A673 (cell line): ENCODE results near the gene CRYBB1. TPM values are rescaled to one million over a fixed set of nuclear protein-coding genes. Genes with fewer than 3 reads are reported as not detected.
A peak's percentile ranks its signal among the peaks of the same experiment; 100 is the strongest.

Experiments
- BruUV-seq: library from RNA; stranded (reverse); fragments of 400-500 nt; replicated peaks from 2 replicates; lab custom pipeline; 2021; lab: Mats Ljungman, UMichigan
- CTCF ChIA-PET: fragments of 300-600 bp; sonication (Branson Sonifier 250); formaldehyde crosslinking; loops from one replicate; lab custom pipeline; 2022; ENCODE audit warnings: antibody characterized with exemption; lab: Charles Lee
- POLR2A ChIA-PET: fragments of 300-600 bp; sonication (Branson Sonifier 250); formaldehyde crosslinking; loops from one replicate; lab custom pipeline; 2022; ENCODE audit warnings: antibody characterized with exemption; ENCODE audit not compliant: low non-redundant PET; lab: Charles Lee
- DNase-seq: peaks from one replicate; pipeline ENCODE4 v3.0.0-alpha.2; 2015; ENCODE audit warnings: low spot score
- H3K27ac ChIP-seq: fragments of 200-600 bp; sonication (generic); 2 replicates; pipeline ENCODE4 v1.5.1; 2016; ENCODE audit warnings: mixed run types, low read depth, mild to moderate bottlenecking, mixed read lengths, antibody characterized with exemption, low read length; ENCODE audit not compliant: poor library complexity, severe bottlenecking
- H3K27me3 ChIP-seq: fragments of 200-600 bp; sonication (generic); replicated peaks from 2 replicates; pipeline ENCODE4 v1.6.1; 2017; ENCODE audit warnings: mixed run types, low read depth, mild to moderate bottlenecking, mixed read lengths, antibody characterized with exemption, low read length; ENCODE audit not compliant: insufficient read depth, poor library complexity
- H3K36me3 ChIP-seq: fragments of 200-600 bp; sonication (generic); 2 replicates; pipeline ENCODE4 v1.6.1; 2016; ENCODE audit warnings: mixed run types, mild to moderate bottlenecking, mixed read lengths, antibody characterized with exemption, low read length; ENCODE audit not compliant: insufficient read depth, poor library complexity, severe bottlenecking
- H3K4me1 ChIP-seq: fragments of 200-600 bp; sonication (generic); 2 replicates; pipeline ENCODE4 v1.6.1; 2017; ENCODE audit warnings: mixed run types, mild to moderate bottlenecking, mixed read lengths, antibody characterized with exemption, low read length; ENCODE audit not compliant: insufficient read depth, poor library complexity, severe bottlenecking
- H3K4me3 ChIP-seq: fragments of 200-600 bp; sonication (generic); 2 replicates; pipeline ENCODE4 v1.5.1; 2016; ENCODE audit warnings: low read depth, mixed run types, mild to moderate bottlenecking, mixed read lengths, low read length; ENCODE audit not compliant: poor library complexity, severe bottlenecking
- H3K9me3 ChIP-seq: fragments of 200-600 bp; sonication (generic); 2 replicates; pipeline ENCODE4 v1.6.1; 2016; ENCODE audit warnings: mixed run types, low read depth, mild to moderate bottlenecking, mixed read lengths, antibody characterized with exemption, low read length; ENCODE audit not compliant: poor library complexity, severe bottlenecking
- CTCF ChIP-seq: fragments of 300-800, 200-600 bp; sonication (generic); conservative IDR thresholded peaks from 2 replicates; pipeline ENCODE4 v1.5.1; 2017; ENCODE audit warnings: low read depth, mild to moderate bottlenecking, antibody characterized with exemption, low read length, moderate library complexity, mixed read lengths
- EZH2 ChIP-seq: fragments of 200-600 bp; sonication (generic); IDR thresholded peaks from 2 replicates; pipeline ENCODE4 v1.6.1; 2017; ENCODE audit warnings: borderline replicate concordance, low read depth, mild to moderate bottlenecking, mixed read lengths, antibody characterized with exemption, low read length; ENCODE audit not compliant: poor library complexity, severe bottlenecking
- intact Hi-C: fragments of 100-400 bp; cut with micrococcal nuclease; formaldehyde crosslinking; loops from one replicate; pipeline ENCODE4 v1.10.0; 2022; ENCODE audit not compliant: unreplicated experiment
- total RNA-seq: library from RNA; stranded (reverse); gene quantifications from 2 replicates; pipeline ENCODE4 v1.2.3, GENCODE V29; 2021

The CRYBB1 gene
- total RNA-seq, 1 experiment from 2014 or later, result not detected

DNA sequence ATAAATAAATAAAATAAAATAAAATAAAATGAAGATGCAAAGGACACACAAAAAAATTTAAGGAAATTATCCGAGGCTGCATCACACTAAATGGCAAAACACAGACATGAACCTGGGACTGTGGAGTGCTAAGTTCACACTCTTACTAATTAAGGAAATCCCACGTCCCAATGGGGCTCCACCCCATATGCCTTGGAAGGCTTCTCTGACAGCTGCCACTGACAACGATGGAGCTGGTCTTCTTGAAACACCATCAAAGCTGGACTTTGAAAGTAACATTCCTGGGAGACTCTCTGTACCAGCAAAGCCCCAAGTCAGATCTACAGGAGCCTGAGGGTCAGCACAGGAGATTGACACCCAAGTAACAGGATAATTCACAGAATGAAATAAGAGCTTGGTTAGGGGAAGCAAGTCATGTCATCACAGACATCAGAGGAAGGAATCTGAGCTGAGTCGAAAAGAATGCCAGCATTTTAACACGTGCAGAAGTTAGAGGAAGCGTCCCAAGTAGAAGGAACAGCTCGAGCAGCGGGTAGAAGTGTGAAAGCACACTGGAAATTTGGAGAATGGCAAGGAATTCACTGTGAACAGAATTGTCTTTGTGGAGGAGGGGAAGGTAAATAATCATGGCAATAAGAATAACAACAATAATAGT, 41.7 kb downstream of the CRYBB1 start:
- DNase-seq, result no peak
- intact Hi-C loops, result no loop called here
- Histone ChIP-seq H3K4me1 (peaks cover 4% of the 10 kb centered on the region), H3K9me3 (no peaks in the 10 kb centered on the region), H3K27me3 (no peaks in the 10 kb centered on the region), H3K27ac (no peak overlapping the region), H3K36me3 (no peaks in the 10 kb centered on the region), H3K4me3 (no peak overlapping the region)
- CTCF ChIA-PET, result no interaction called here
- no peak for TF ChIP-seq EZH2
- TF ChIP-seq CTCF, result no peak
- POLR2A ChIA-PET, result no interaction called here
- BruUV-seq, result no TSS peak

GRCh38 chr22:26574001-26574723, 43.7 kb downstream of the CRYBB1 start:
- DNase-seq, result no peak
- intact Hi-C loops, result no loop called here
- Histone ChIP-seq H3K4me1 (peaks cover 6% of the 10 kb centered on the region), H3K4me3 (no peak overlapping the region), H3K27me3 (no peaks in the 10 kb centered on the region), H3K9me3 (no peaks in the 10 kb centered on the region), H3K27ac (no peak overlapping the region), H3K36me3 (no peaks in the 10 kb centered on the region)
- CTCF ChIA-PET, result no interaction called here
- TF ChIP-seq EZH2, result no peak
- no peak for TF ChIP-seq CTCF
- BruUV-seq, result no TSS peak
- POLR2A ChIA-PET, result no interaction called here

DNA sequence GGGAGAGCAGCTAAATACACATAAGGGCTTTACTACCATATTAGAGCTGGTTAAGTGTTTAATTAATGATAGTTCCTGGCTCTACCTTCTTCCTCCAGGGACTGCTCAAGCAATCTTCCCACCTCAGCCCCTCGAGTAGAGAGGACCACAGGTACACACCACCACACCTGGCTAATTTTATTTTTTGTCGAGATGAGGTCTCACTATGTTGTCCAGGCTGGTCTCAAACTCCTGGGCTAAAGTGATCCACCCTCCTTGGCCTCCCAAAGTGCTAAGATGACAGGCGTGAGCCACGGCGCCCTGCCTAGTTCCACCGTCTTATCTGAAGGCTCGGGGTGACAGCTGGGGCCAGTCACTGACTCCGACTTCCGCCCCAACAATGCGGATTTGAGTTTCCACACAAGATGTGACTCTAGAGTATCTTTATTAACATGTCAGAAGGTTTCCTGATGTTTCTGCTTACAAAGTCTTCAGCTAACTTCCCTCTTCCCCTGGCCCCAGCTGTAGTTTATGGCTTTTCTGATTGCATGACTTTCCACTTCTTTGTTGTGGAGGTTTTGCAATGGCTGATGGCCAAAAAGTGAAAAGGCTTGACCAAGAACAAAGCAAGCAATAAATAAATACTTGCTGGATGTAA, 44.7 kb downstream of the CRYBB1 start:
- intact Hi-C loops, result no loop called here
- DNase-seq, result peak; percentile 12
- H3K27ac ChIP-seq, result no peak overlapping the region
- no peaks in the 10 kb centered on the region for H3K36me3 ChIP-seq
- POLR2A ChIA-PET, result no interaction called here
- no TSS peak for BruUV-seq
- H3K9me3 ChIP-seq, result no peaks in the 10 kb centered on the region
- H3K4me3 ChIP-seq, result no peak overlapping the region
- H3K4me1 ChIP-seq, result peaks cover 6% of the 10 kb centered on the region
- CTCF ChIA-PET, result no interaction called here
- no peaks in the 10 kb centered on the region for H3K27me3 ChIP-seq
- TF ChIP-seq CTCF (no peak), EZH2 (no peak)
